ENCODE data around the gene AADACL3.

Gene AADACL3

DNA sequence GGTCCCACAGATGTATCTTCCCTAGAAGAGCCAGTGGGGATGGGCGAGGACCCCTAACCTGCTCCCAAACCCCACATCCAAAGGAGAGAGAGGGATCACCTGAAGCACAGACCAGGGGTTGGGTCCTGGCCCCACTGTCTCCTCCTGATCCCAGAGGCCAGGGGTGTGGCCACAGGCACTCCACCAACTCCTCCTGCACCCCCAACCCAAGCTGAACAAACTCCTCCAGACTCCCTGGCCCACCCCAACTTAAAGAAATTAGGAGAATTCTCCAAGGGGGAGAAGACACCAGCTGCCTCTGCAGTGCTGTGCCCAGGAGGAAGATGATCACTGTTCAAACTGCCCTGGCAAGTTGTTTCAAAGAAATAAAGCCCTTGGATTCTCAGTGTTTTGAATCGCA, 53.1 kb downstream of the AADACL3 start:
- no peak for DNase-seq (ENCODE audit: low spot score)

- DNase-seq (ENCODE audit: low spot score), result no peak
These were observed 54.1 kb downstream of the AADACL3 start for GRCh38 chr1:12769976-12770505.

- DNase-seq (ENCODE audit: low spot score), result no peak
These were observed 54.7 kb downstream of the AADACL3 start for GRCh38 chr1:12770620-12771019.

- DNase-seq (ENCODE audit: low spot score), result no peak
These were observed 55.3 kb downstream of the AADACL3 start for GRCh38 chr1:12771186-12771585.

DNA sequence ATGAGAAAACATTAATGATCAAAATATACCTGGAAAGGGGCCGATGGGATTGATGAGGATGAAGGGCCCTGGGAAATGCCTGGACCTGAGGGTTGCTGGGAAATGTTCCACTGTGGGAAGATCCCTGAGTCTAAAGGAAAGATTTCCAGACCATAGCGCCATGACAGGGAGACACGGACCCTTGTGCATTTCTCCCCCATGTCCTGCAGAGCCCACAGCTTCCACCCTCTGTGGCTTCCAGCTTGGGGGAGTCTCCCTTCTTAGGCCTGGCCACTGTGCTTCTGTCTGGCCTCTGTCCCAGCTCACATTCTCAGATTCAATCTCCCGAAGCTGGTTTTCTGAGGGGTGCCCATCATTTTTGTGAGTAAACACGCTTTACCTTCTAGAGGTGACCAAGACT, 56.6 kb downstream of the AADACL3 start:
- no peak for DNase-seq (ENCODE audit: low spot score)

- no peak for DNase-seq (ENCODE audit: low spot score)
These were observed 57.5 kb downstream of the AADACL3 start, which contains the start of gene PRAMEF12 for GRCh38 chr1:12773438-12773837. TSS of gene PRAMEF12 (plus strand) at chr1:12773738. CDS start at chr1:12774868, 1,130 bp downstream.

- no peak for DNase-seq (ENCODE audit: low spot score)
These were observed 59.0 kb downstream of the AADACL3 start for GRCh38 chr1:12774801-12775345.

GRCh38 chr1:12775443-12775842, 59.5 kb downstream of the AADACL3 start:
- DNase-seq (ENCODE audit: low spot score), result no peak

DNA sequence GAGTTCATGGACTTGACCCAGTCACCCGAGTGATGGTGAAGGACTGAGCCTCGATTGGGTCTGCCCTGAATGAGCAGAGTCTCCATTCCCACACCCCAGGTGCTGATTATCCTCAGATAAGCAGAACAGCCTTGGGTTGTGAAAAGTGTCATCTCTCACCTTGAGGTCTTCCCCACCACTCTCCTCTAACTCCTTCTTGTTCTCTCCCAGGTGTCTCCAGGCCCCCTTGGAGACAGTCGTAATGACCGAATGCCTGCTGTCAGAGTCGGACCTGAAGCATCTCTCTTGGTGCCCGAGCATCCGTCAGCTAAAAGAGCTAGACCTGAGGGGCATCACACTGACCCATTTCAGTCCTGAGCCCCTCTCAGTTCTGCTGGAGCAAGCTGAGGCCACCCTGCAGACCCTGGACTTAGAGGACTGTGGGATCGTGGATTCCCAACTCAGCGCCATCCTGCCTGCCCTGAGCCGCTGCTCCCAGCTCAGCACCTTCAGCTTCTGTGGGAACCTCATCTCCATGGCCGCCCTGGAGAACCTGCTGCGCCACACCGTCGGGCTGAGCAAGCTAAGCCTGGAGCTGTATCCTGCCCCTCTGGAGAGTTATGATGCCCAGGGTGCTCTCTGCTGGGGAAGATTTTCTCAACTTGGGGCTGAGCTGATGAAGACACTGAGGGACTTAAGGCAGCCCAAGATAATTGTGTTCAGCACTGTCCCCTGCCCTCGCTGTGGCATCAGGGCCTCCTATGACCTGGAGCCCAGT, 61.1 kb downstream of the AADACL3 start:
- DNase-seq (ENCODE audit: low spot score), result no peak

All from globus pallidus (tissue), 1 donor.